ENCODE data around the gene NEURL3.

DNA sequence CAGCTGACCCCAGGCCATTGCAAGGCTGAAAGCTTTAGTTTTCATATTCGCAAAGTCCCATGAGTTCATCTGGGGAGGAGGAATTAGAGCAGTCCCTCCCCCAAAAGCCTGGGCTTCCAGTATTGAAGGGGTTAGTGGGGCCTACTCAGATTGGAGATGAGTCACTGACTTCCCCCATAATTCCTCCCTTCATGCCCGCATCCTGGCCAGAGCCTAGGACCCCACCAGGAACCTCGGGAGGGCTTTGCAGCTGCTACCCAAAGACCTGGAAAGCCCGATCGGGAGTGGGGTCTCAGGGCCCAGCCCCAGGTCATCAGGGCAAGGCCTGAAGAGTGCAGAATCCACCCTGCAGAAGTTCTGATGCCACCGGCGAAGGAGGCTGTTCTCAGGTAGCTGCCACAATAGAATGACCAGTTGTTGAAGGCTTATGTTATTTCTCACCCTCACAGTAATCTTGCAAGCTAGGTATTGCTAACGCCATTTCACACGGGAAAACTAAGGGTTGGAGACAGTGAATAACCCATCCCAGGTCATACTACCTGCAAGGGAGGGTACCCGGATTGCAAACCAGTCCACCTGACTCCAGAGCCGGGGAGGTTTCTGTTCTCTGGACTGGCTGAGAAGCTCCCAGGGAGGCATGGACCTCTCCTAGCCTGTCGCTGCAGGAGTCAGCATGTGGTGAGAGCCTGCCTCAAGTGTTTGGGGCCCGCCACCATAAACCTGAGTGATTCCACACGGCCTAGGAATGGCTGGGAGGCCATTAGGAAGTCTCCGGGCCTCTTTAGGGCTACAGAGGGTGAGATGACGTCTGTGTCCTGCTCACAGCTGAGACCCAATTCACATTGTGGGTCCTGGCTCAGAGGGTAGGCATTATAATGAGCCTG, 25.6 kb upstream of the NEURL3 start:
- TF ChIP-seq, protein P1, sequence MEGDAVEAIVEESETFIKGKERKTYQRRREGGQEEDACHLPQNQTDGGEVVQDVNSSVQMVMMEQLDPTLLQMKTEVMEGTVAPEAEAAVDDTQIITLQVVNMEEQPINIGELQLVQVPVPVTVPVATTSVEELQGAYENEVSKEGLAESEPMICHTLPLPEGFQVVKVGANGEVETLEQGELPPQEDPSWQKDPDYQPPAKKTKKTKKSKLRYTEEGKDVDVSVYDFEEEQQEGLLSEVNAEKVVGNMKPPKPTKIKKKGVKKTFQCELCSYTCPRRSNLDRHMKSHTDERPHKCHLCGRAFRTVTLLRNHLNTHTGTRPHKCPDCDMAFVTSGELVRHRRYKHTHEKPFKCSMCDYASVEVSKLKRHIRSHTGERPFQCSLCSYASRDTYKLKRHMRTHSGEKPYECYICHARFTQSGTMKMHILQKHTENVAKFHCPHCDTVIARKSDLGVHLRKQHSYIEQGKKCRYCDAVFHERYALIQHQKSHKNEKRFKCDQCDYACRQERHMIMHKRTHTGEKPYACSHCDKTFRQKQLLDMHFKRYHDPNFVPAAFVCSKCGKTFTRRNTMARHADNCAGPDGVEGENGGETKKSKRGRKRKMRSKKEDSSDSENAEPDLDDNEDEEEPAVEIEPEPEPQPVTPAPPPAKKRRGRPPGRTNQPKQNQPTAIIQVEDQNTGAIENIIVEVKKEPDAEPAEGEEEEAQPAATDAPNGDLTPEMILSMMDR (IDR thresholded peaks at IDR 0.05; ENCODE audit: insufficient read depth, low read length, poor library complexity, severe bottlenecking), result no peak
- TF ChIP-seq EZH2phosphoT487 (conservative IDR thresholded peaks at IDR 0.05; ENCODE audit: low read length), result no peak

Measured in SU-DHL-6 (cell line).